OCI-LY1 (cell line): ENCODE measurements around the gene MOGAT1.

Source experiments
- H2AFZ ChIP-seq: fragments of 200-600 bp; sonication (generic), shearing (Covaris generic); 2 replicates; pipeline ENCODE4 v1.6.0; 2014; ENCODE audit warnings: antibody characterized with exemption, mild to moderate bottlenecking, low read length
- H3F3A ChIP-seq: fragments of 200-600 bp; sonication (generic), shearing (Covaris generic); 2 replicates; pipeline ENCODE4 v1.6.0; 2014; ENCODE audit warnings: mild to moderate bottlenecking, antibody characterized with exemption, low read length, moderate library complexity; ENCODE audit not compliant: insufficient read depth
- H3K27ac ChIP-seq: fragments of 200-600 bp; sonication (generic); 2 replicates; pipeline ENCODE4 v1.5.1; 2014; ENCODE audit warnings: low read length, mixed run types, mild to moderate bottlenecking, low read depth; ENCODE audit not compliant: poor library complexity, severe bottlenecking
- H3K27me3 ChIP-seq: fragments of 200-600 bp; sonication (generic); 2 replicates; pipeline ENCODE4 v1.6.0; 2014; ENCODE audit warnings: antibody characterized with exemption, mild to moderate bottlenecking, low read length, moderate library complexity; ENCODE audit not compliant: insufficient read depth
- H3K36me3 ChIP-seq: fragments of 200-600 bp; sonication (generic); 2 replicates; pipeline ENCODE4 v1.6.1; 2014; ENCODE audit warnings: mild to moderate bottlenecking, antibody characterized with exemption, low read length, moderate library complexity, mixed read lengths; ENCODE audit not compliant: insufficient read depth
- H3K4me1 ChIP-seq: fragments of 200-600 bp; sonication (generic); 2 replicates; pipeline ENCODE4 v1.5.1; 2014; ENCODE audit warnings: mild to moderate bottlenecking, low read length, moderate library complexity; ENCODE audit not compliant: insufficient read depth, severe bottlenecking
- H3K4me2 ChIP-seq: fragments of 200-600 bp; sonication (generic), shearing (Covaris generic); 2 replicates; pipeline ENCODE4 v1.6.1; 2014; ENCODE audit warnings: low read length
- H3K4me3 ChIP-seq: fragments of 200-600 bp; sonication (generic); 2 replicates; pipeline ENCODE4 v1.5.1; 2014; ENCODE audit warnings: low read length, low read depth, mild to moderate bottlenecking, mixed read lengths; ENCODE audit not compliant: poor library complexity, severe bottlenecking
- H3K79me2 ChIP-seq: fragments of 200-600 bp; shearing (Covaris generic); 2 replicates; pipeline ENCODE4 v1.6.1; 2016; ENCODE audit warnings: mixed run types, low read length, mixed read lengths; ENCODE audit not compliant: insufficient read depth
- H3K9ac ChIP-seq: fragments of 200-600 bp; sonication (generic), shearing (Covaris generic); 2 replicates; pipeline ENCODE4 v1.6.1; 2014; ENCODE audit warnings: mild to moderate bottlenecking, low read length, mixed read lengths
- H3K9me2 ChIP-seq: fragments of 200-600 bp; sonication (generic), shearing (Covaris generic); 2 replicates; pipeline ENCODE4 v1.6.1; 2014; ENCODE audit warnings: low read depth, mild to moderate bottlenecking, low read length, mixed read lengths
- H3K9me3 ChIP-seq: fragments of 200-600 bp; shearing (Covaris generic); 2 replicates; pipeline ENCODE4 v1.6.1; 2014; ENCODE audit warnings: low read length, mixed read lengths
- H4K20me1 ChIP-seq: fragments of 200-600 bp; sonication (generic), shearing (Covaris generic); 2 replicates; pipeline ENCODE4 v1.6.0; 2016; ENCODE audit warnings: mild to moderate bottlenecking, low read length; ENCODE audit not compliant: insufficient read depth
- CTCF ChIP-seq: fragments of 200-600 bp; sonication (generic), shearing (Covaris generic); IDR thresholded peaks from 2 replicates; pipeline ENCODE4 v1.5.1; 2017; ENCODE audit warnings: mild to moderate bottlenecking, antibody characterized with exemption, low read length, moderate library complexity, mixed read lengths
- EZH2 ChIP-seq: fragments of 200-600 bp; sonication (generic), shearing (Covaris generic); IDR thresholded peaks from 2 replicates; pipeline ENCODE4 v1.8.0; 2017; ENCODE audit warnings: borderline replicate concordance, mixed run types, mild to moderate bottlenecking, antibody characterized with exemption, low read length, moderate library complexity, mixed read lengths

Gene MOGAT1

GRCh38 chr2:222646008-222646407 lies 25.4 kb upstream of the MOGAT1 start:
- no peak overlapping the region for H3K9ac ChIP-seq
- no peak overlapping the region for H3K27ac ChIP-seq
- no peaks in the 10 kb centered on the region for H3K9me2 ChIP-seq
- H3F3A ChIP-seq: no peaks in the 10 kb centered on the region
- H3K36me3 ChIP-seq: peaks cover 88% of the 10 kb centered on the region
- no peaks in the 10 kb centered on the region for H3K9me3 ChIP-seq
- no peaks in the 10 kb centered on the region for H4K20me1 ChIP-seq
- no peak overlapping the region for H3K4me3 ChIP-seq
- no peak for TF ChIP-seq CTCF
- TF ChIP-seq EZH2: no peak
- H3K27me3 ChIP-seq: no peaks in the 10 kb centered on the region
- peaks cover 18% of the 10 kb centered on the region for H3K79me2 ChIP-seq
- H3K4me2 ChIP-seq: no peak overlapping the region
- H2AFZ ChIP-seq: no peak overlapping the region
- no peaks in the 10 kb centered on the region for H3K4me1 ChIP-seq

- H3K27me3 ChIP-seq: no peaks in the 10 kb centered on the region
- H3F3A ChIP-seq: no peaks in the 10 kb centered on the region
- no peak for TF ChIP-seq CTCF
- no peak for TF ChIP-seq EZH2
- no peak overlapping the region for H3K4me3 ChIP-seq
- no peaks in the 10 kb centered on the region for H3K9me2 ChIP-seq
- no peak overlapping the region for H2AFZ ChIP-seq
- H3K9me3 ChIP-seq: no peaks in the 10 kb centered on the region
- H3K4me2 ChIP-seq: no peak overlapping the region
- H3K79me2 ChIP-seq: peaks cover 56% of the 10 kb centered on the region
- no peak overlapping the region for H3K27ac ChIP-seq
- no peaks in the 10 kb centered on the region for H4K20me1 ChIP-seq
- H3K4me1 ChIP-seq: peaks cover 30% of the 10 kb centered on the region
- H3K9ac ChIP-seq: no peak overlapping the region
- H3K36me3 ChIP-seq: peaks cover 69% of the 10 kb centered on the region
Observed at GRCh38 chr2:222649801-222650200, 21.7 kb upstream of the MOGAT1 start.

- peaks cover 64% of the 10 kb centered on the region for H3K79me2 ChIP-seq
- H3K4me3 ChIP-seq: no peak overlapping the region
- peaks cover 32% of the 10 kb centered on the region for H3K4me1 ChIP-seq
- no peak overlapping the region for H2AFZ ChIP-seq
- H3F3A ChIP-seq: no peaks in the 10 kb centered on the region
- H3K9me3 ChIP-seq: no peaks in the 10 kb centered on the region
- H3K27me3 ChIP-seq: no peaks in the 10 kb centered on the region
- H3K27ac ChIP-seq: no peak overlapping the region
- H3K4me2 ChIP-seq: 0 out of 2 replicates have a peak overlapping the region, but pooled peaks have one; percentile 23
- no peaks in the 10 kb centered on the region for H4K20me1 ChIP-seq
- no peak overlapping the region for H3K9ac ChIP-seq
- no peaks in the 10 kb centered on the region for H3K9me2 ChIP-seq
- peaks cover 50% of the 10 kb centered on the region for H3K36me3 ChIP-seq
- no peak for TF ChIP-seq CTCF
- TF ChIP-seq EZH2: no peak
Observed at GRCh38 chr2:222651718-222652418, 19.6 kb upstream of the MOGAT1 start.
